GM13976 (cell line): ENCODE results near the gene ERC2.

Source experiments
- DNase-seq: peaks from one replicate; pipeline ENCODE4 v3.0.0; 2012; ENCODE audit warnings: low spot score
- CTCF ChIP-seq: IDR thresholded peaks from 2 replicates; pipeline ENCODE4 v1.5.1; 2012; ENCODE audit warnings: borderline replicate concordance, mild to moderate bottlenecking; ENCODE audit not compliant: insufficient read depth; ENCODE audit errors: extremely low read depth, missing control alignments, control extremely low read depth
- in situ Hi-C: fragments of 300-500 bp; cut with MboI; formaldehyde crosslinking; loops from one replicate; pipeline ENCODE4 v1.12.0; 2022; ENCODE audit warnings: low sequenced_read_pairs, mixed read lengths, inconsistent platforms; ENCODE audit not compliant: unreplicated experiment

ERC2 gene

DNA sequence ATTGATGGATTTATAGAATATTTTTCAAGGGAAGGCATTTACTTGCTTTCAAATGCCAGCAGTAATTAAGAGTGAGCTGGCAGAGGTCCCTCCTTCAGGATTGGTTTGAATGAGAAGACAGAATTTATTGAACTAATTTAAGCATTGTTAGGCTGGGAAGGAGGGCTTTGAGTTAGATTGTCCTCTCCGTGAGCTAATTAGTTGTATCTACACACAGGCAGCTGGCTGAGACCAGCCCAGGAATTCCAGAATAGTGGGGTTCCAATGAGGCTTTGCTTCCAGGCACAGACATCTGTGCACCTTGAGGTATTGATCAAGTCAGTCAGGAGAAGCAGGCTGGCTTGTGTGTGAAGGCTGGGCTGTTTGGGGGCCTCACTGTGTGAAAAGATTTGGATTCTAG, 857.1 kb downstream of the ERC2 start:
- no peak for DNase-seq
- in situ Hi-C loops: no loop called here
- TF ChIP-seq CTCF: no peak

DNA sequence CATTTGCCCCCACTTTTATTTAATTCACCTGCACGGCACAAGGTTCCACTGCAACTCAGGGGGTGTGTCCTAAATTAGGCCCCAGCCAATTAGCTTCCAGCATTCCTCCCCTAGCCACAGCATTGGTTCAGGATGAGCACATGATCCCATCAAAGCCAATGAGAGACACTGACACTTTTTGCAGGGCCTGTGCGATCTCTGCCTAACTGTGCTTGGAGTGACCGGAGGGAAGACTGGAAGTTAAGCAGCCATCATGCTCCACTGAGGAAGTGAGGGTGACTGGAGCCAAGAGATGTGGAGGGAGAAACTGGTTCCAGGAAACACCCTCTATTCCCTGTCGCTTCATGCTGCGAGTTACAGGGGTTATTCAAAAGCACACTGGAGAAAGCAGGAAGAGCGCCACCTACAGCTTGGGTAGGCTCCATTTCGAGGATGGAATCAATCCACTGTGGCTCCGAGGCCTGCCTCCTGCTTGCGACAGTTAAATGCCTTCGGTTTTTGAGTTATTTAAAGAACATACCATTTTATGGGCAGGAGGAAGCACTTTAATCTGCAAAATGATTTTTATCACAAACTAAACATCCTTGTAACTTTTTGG, 858.9 kb downstream of the ERC2 start:
- no peak for DNase-seq
- in situ Hi-C loops: no loop called here
- TF ChIP-seq CTCF: no peak

DNA sequence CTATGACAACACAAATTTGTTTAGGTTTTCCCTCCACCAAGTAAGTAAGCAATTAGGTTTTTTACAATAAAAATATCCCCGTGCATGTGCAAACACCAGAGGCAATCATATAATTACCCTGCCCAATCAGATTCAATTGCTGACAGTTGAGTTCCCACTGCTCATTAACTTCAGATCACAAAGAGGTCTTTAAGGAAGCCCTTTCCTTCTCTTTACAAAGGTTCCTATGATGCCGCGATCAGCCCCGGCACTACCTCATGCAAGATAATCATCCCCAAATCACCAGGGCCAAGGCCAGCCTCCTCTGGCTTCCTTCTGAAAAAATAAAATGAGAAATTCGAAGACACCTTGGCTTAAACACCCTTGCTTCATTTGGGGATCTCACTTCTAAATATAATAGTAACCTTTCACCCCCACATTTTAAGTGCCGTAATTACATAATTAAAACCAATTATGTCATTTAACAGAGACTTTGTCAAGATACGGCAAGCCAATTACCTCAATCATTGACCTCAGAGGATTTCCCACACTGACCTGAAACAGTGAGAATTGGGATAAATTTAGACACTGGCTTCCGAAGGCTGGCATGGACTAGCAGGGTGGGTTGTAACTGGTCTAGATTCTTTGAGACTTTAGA, 859.8 kb downstream of the ERC2 start:
- DNase-seq: no peak
- no peak for TF ChIP-seq CTCF
- in situ Hi-C loops: no loop called here

GRCh38 chr3:55607844-55608243, 860.4 kb downstream of the ERC2 start:
- in situ Hi-C loops: no loop called here
- peak; percentile 68 for DNase-seq
- TF ChIP-seq CTCF: no peak

GRCh38 chr3:55607175-55607574, 861.1 kb downstream of the ERC2 start:
- in situ Hi-C loops: no loop called here
- no peak for TF ChIP-seq CTCF

GRCh38 chr3:55605443-55606236, 862.6 kb downstream of the ERC2 start:
- TF ChIP-seq CTCF: no peak
- no peak for DNase-seq
- in situ Hi-C loops: no loop called here

More at GRCh38 chr3:55607175-55607574, 861.1 kb downstream of the ERC2 start:
- DNase-seq: no peak
